Measurements from ENCODE around the gene AKR1E2.

DNA sequence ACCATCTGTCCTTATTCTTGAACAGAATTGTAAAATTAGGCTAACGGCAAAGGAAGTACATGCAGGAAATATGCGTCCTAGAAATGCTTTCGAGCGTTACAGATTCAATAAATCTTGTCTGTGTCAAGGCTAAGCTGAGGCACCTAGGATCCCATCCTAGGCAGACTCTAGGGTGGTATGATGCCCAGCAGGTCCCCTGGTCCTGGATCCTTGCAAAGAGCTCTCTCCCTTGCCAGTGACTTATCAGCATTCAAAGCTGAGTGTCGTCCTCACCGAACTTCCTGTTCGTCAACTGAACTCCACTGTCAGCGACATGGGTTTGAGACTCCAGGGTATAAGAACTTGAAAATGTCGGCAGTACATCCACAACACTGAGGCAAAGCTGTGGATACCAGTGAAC lies 61.5 kb downstream of the AKR1E2 start:
- TF ChIP-seq CTCF (IDR thresholded peaks at IDR 0.05) (no peak), POLR2A (IDR thresholded peaks at IDR 0.05) (no peak)
